Urothelium cell line (cell line): ENCODE results near the gene TBL1X.

ENCODE experiments used
- DNase-seq: peaks from one replicate; pipeline ENCODE4 v3.0.0; 2011; ENCODE audit warnings: low spot score, mixed read lengths
- FAIRE-seq: peaks from 2 replicates; lab custom pipeline; 2011; peaks lifted over from hg19 to GRCh38; lab: Jason Lieb, UNC

The TBL1X gene

GRCh38 chrX:9786798-9787635, 322.2 kb downstream of the TBL1X start:
- FAIRE-seq (no peak), DNase-seq (no peak)

GRCh38 chrX:9788911-9789310, 324.1 kb downstream of the TBL1X start:
- FAIRE-seq, result no peak
- no peak for DNase-seq

GRCh38 chrX:9789555-9789954, 324.7 kb downstream of the TBL1X start:
- DNase-seq (no peak), FAIRE-seq (no peak)
